ENCODE measurements around the gene OXCT2. TPM values are rescaled to one million over a fixed set of nuclear protein-coding genes. Genes with fewer than 3 reads are reported as not detected.

The OXCT2 gene
- total and polyA plus RNA-seq, 2 of the 13 experiments (the other 11 are each of a cell fraction or from before 2014, with no cell fraction given): 0.21 to 0.33 TPM

DNA sequence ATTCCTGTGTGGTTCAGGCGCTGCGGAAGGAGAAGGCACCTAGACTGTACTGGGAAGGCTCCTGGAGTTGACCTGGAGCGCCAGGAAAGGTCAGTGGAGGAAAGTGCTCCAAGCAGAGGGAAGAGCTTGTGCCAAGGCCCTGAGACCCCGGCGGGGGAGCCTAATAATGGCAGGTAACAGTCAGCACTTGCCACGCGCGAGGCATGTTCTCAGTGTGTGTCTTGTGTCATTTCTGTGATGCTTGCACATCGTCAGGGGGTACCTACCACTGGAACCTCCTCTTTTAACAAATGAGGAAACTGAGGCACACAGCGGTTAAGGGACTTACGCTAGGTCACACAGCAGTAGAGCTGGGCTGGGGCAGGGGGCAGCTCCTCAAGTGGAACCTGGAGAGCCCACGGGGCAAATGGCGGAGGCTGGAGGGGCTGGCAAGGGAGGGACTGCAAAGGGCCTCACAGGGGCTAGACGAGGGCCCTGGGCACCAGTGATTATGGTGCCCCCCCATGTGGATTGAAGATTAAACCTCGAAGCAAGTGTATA lies 18.5 kb upstream of the OXCT2 start:
- 93% methylated on average over 14 of the region's 15 CpGs for WGBS (ENCODE audit: low lambda C conversion rate)
- no peak for TF ChIP-seq ZNF264 (CRISPR knock-in tag; IDR thresholded peaks at IDR 0.05)
- TF ChIP-seq NFKB2 (CRISPR knock-in tag; IDR thresholded peaks at IDR 0.05; ENCODE audit: borderline replicate concordance): peak; percentile 29; the same call in 1 of the 2 replicates
- Histone ChIP-seq H3K4me2 (ENCODE audit: low read depth, low read length) (peak overlapping the region; percentile 57), H3K9ac (ENCODE audit: insufficient read depth, low read depth, low read length) (no peak overlapping the region), H3K27me3 (ENCODE audit: control insufficient read depth in 1 of 2, insufficient read depth in 2 of 2, low read length in 2 of 2) (peaks cover 0 to 15% of the 10 kb centered on the region in 2 experiments; a peak in 3 of 5 replicates), H3K79me2 (ENCODE audit: insufficient read depth, low read length) (no peaks in the 10 kb centered on the region), H3K27ac (ENCODE audit: extremely low read length, insufficient read depth, low read length) (no peak overlapping the region), H4K20me1 (ENCODE audit: insufficient read depth, low read length) (no peaks in the 10 kb centered on the region), H2AFZ (ENCODE audit: low read length) (no peak overlapping the region), H3K9me3 (ENCODE audit: low read length) (no peaks in the 10 kb centered on the region), H3K4me1 (ENCODE audit: insufficient read depth, low read length) (peaks cover 7% of the 10 kb centered on the region), H3K4me3 (replicated peaks in 1 of 3; ENCODE audit: insufficient read depth in 1 of 3, low read depth in 2 of 3, low read length in 3 of 3) (peak overlapping the region in 2 of 3 experiments; percentile 36 to 58; a peak in 3 of 6 replicates), H3K36me3 (replicated peaks in 1 of 2; ENCODE audit: control insufficient read depth in 1 of 2, insufficient read depth in 2 of 2, low read length in 2 of 2) (no peaks in the 10 kb centered on the region)
- intact Hi-C loops (cut with micrococcal nuclease; ENCODE audit: unreplicated experiment) (no loop called here), in situ Hi-C loops (cut with HindIII; ENCODE audit: extremely low pct_ligation_motif_present, low pct_unique_long_range_greater_than_20kb) (no loop called here)
- no TSS peak for BruUV-seq (replicated peaks)
- FAIRE-seq: no peak
- DNase-seq (ENCODE audit: low spot score): no peak
- CTCF ChIA-PET (ENCODE audit: low intra/inter-chr PET ratio, low total read pairs): no interaction called here
- ATAC-seq: no peak
- POLR2A ChIA-PET: interaction anchor here (0.9 kb wide), 1 partner anchor 9 kb away, joined by 3 read pairs; no protein-coding TSS in a partner anchor

DNA sequence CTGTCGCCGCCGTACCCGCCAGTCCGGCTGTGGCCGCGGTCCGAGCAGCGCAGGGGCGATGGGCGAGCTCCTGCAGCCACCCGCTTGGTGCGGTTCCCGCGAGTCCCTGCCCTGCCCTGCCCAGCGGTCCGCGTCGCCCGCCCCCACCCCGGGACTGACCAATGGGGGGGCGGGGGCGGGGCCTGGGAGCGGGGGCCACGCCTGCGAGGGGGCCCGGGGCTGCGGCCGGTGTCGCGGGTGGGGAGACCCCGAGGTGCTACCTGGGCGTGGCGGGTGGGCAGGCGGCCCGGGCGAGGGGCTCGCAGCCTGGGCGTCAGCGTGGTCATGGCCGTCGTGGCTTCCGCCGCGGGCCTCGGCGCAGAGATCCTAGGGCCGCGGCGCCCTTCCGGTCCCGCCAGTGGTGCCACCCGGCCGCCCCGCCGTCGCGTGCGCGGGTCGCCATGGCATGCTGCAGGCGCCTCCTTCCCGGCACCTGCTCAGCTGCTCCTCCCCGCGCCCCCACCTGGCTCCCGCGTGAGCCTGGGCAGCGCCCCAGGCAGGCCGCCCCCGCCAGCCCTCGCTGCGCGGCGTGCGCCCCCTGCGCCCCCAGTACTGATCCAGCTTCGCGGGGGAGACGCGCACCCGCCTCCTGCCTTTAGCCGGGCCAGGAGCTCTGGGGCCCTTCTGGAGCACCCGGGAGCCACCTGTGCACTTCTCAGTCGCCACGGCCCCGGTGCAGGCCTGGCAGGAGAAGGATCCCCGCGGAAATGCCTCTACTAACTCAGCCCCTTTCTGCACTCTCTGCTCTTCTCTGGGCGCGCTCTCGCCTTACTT lies 17.8 kb upstream of the OXCT2 start, which contains the start of gene BMP8B:
TSS of gene BMP8B (minus strand) at position 108 of the 813 bp plus-strand sequence. CDS start 380 bp downstream, outside the sequence.
- no TSS peak for BruUV-seq (replicated peaks)
- Histone ChIP-seq H3K9me3 (ENCODE audit: low read length) (no peaks in the 10 kb centered on the region), H3K4me1 (ENCODE audit: insufficient read depth, low read length) (peaks cover 7% of the 10 kb centered on the region), H2AFZ (ENCODE audit: low read length) (no peak within 1 kb of the TSS), H3K9ac (ENCODE audit: insufficient read depth, low read depth, low read length) (peak within 1 kb of the TSS; percentile 39; the same call in 1 of the 2 replicates), H3K27me3 (ENCODE audit: control insufficient read depth in 1 of 2, insufficient read depth in 2 of 2, low read length in 2 of 2) (peaks cover 0 to 15% of the 10 kb centered on the region in 2 experiments; a peak in 3 of 5 replicates), H3K27ac (ENCODE audit: extremely low read length, insufficient read depth, low read length) (no peak within 1 kb of the TSS), H3K4me3 (replicated peaks in 1 of 3; ENCODE audit: insufficient read depth in 1 of 3, low read depth in 2 of 3, low read length in 3 of 3) (peak within 1 kb of the TSS in 2 of 3 experiments; percentile 54 to 58; a peak in 3 of 6 replicates), H3K4me2 (ENCODE audit: low read depth, low read length) (peak within 1 kb of the TSS; percentile 57), H3K36me3 (replicated peaks in 1 of 2; ENCODE audit: control insufficient read depth in 1 of 2, insufficient read depth in 2 of 2, low read length in 2 of 2) (no peaks in the 10 kb centered on the region), H4K20me1 (ENCODE audit: insufficient read depth, low read length) (no peaks in the 10 kb centered on the region), H3K79me2 (ENCODE audit: insufficient read depth, low read length) (no peaks in the 10 kb centered on the region)
- CTCF ChIA-PET (ENCODE audit: low intra/inter-chr PET ratio, low total read pairs): no interaction called here
- peak; percentile 78 for ATAC-seq
- FAIRE-seq: no peak
- in situ Hi-C loops (cut with HindIII; ENCODE audit: extremely low pct_ligation_motif_present, low pct_unique_long_range_greater_than_20kb): no loop called here
- no peak for DNase-seq (ENCODE audit: low spot score)
- POLR2A ChIA-PET: interaction anchor here (0.6 to 1.1 kb wide), 3 partner anchors 10 to 705 kb away, joined by 3 to 4 read pairs (median 3); partner anchors contain the start of gene PPIE
- intact Hi-C loops (cut with micrococcal nuclease; ENCODE audit: unreplicated experiment): no loop called here
- 66% methylated on average over 9 of the region's 91 CpGs for WGBS (ENCODE audit: low lambda C conversion rate)
- TF ChIP-seq ZKSCAN8 (CRISPR knock-in tag; IDR thresholded peaks at IDR 0.05; ENCODE audit: borderline replicate concordance) (no peak), POLR2A (IDR thresholded peaks at IDR 0.05; ENCODE audit: insufficient read depth in 1 of 2, low read depth in 2 of 2, low read length in 2 of 2) (peak in 1 of 2 experiments; percentile 54; a peak in 2 of 4 replicates), BHLHE40 (IDR thresholded peaks at IDR 0.05; ENCODE audit: low read length) (no peak), ZFP62 (CRISPR knock-in tag; IDR thresholded peaks at IDR 0.05) (no peak), ZNF761 (CRISPR knock-in tag; conservative IDR thresholded peaks at IDR 0.05) (no peak), ZFY (CRISPR knock-in tag; IDR thresholded peaks at IDR 0.05) (peak; percentile 64; the same call in 1 of the 2 replicates), NFKB2 (CRISPR knock-in tag; IDR thresholded peaks at IDR 0.05; ENCODE audit: borderline replicate concordance) (no peak), HOXA3 (CRISPR knock-in tag; IDR thresholded peaks at IDR 0.05) (peak; percentile 61), MYC (CRISPR knock-in tag; IDR thresholded peaks at IDR 0.05; ENCODE audit: borderline replicate concordance) (peak; percentile 19; the same call in 1 of the 2 replicates), HNRNPLL (IDR thresholded peaks at IDR 0.05; ENCODE audit: low read depth, low read length, poor library complexity, severe bottlenecking) (no peak), ZNF563 (CRISPR knock-in tag; IDR thresholded peaks at IDR 0.05) (peak; percentile 78; the same call in 1 of the 2 replicates), MTF2 (CRISPR knock-in tag; IDR thresholded peaks at IDR 0.05; ENCODE audit: borderline replicate concordance) (no peak), SIX1 (CRISPR knock-in tag; IDR thresholded peaks at IDR 0.05; ENCODE audit: borderline replicate concordance) (no peak), ZNF431 (CRISPR knock-in tag; IDR thresholded peaks at IDR 0.05; ENCODE audit: borderline replicate concordance, low read depth) (0 out of 2 replicates have a peak, but pooled peaks have one; percentile 29), ZFP41 (CRISPR knock-in tag; IDR thresholded peaks at IDR 0.05; ENCODE audit: borderline replicate concordance) (no peak)
- TF ChIP-seq, protein P1, sequence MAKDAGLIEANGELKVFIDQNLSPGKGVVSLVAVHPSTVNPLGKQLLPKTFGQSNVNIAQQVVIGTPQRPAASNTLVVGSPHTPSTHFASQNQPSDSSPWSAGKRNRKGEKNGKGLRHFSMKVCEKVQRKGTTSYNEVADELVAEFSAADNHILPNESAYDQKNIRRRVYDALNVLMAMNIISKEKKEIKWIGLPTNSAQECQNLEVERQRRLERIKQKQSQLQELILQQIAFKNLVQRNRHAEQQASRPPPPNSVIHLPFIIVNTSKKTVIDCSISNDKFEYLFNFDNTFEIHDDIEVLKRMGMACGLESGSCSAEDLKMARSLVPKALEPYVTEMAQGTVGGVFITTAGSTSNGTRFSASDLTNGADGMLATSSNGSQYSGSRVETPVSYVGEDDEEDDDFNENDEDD (CRISPR knock-in tag; IDR thresholded peaks at IDR 0.05; ENCODE audit: borderline replicate concordance): peak; percentile 64; the same call in 1 of the 2 replicates
